GM21528 (cell line): Measurements from ENCODE around the gene TMEM205.

Source experiments
- ATAC-seq: cut with Tn5 transposase; IDR thresholded peaks from one replicate; pipeline ENCODE4 v1.9.1; 2021; ENCODE audit warnings: mild to moderate bottlenecking, moderate library complexity; ENCODE audit not compliant: unreplicated experiment, low FRiP score

Gene TMEM205

GRCh38 chr19:11304936-11305335 lies 41.1 kb downstream of the TMEM205 start:
- ATAC-seq, result no peak

GRCh38 chr19:11300811-11301120 lies 45.3 kb downstream of the TMEM205 start:
- no peak for ATAC-seq

GRCh38 chr19:11299946-11300810 lies 45.9 kb downstream of the TMEM205 start:
- ATAC-seq, result no peak

GRCh38 chr19:11296264-11296663 lies 49.8 kb downstream of the TMEM205 start:
- no peak for ATAC-seq

- no peak for ATAC-seq
Measured at GRCh38 chr19:11295665-11296245, 50.3 kb downstream of the TMEM205 start, which contains the start of gene TSPAN16. TSPAN16 (plus strand) TSS chr19:11296160; CDS start chr19:11296298, 138 bp downstream.

- ATAC-seq, result no peak
Measured at GRCh38 chr19:11295180-11295579, 50.9 kb downstream of the TMEM205 start.

GRCh38 chr19:11293433-11294389 lies 52.4 kb downstream of the TMEM205 start:
- ATAC-seq, result no peak
